ENCODE measurements around the gene RYK. TPM values are rescaled to one million over a fixed set of nuclear protein-coding genes. Genes with fewer than 3 reads are reported as not detected.
A peak's percentile ranks its signal among the peaks of the same experiment; 100 is the strongest.

Gene RYK
- total RNA-seq, 1 donor from 2014 or later = 85.0 TPM

GRCh38 chr3:134143828-134144401 is 106.7 kb downstream of the RYK start:
- FAIRE-seq = no peak
- TF ChIP-seq, protein P1, sequence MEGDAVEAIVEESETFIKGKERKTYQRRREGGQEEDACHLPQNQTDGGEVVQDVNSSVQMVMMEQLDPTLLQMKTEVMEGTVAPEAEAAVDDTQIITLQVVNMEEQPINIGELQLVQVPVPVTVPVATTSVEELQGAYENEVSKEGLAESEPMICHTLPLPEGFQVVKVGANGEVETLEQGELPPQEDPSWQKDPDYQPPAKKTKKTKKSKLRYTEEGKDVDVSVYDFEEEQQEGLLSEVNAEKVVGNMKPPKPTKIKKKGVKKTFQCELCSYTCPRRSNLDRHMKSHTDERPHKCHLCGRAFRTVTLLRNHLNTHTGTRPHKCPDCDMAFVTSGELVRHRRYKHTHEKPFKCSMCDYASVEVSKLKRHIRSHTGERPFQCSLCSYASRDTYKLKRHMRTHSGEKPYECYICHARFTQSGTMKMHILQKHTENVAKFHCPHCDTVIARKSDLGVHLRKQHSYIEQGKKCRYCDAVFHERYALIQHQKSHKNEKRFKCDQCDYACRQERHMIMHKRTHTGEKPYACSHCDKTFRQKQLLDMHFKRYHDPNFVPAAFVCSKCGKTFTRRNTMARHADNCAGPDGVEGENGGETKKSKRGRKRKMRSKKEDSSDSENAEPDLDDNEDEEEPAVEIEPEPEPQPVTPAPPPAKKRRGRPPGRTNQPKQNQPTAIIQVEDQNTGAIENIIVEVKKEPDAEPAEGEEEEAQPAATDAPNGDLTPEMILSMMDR (IDR thresholded peaks at IDR 0.05; ENCODE audit: insufficient read depth, low read length, severe bottlenecking) = no peak

DNA sequence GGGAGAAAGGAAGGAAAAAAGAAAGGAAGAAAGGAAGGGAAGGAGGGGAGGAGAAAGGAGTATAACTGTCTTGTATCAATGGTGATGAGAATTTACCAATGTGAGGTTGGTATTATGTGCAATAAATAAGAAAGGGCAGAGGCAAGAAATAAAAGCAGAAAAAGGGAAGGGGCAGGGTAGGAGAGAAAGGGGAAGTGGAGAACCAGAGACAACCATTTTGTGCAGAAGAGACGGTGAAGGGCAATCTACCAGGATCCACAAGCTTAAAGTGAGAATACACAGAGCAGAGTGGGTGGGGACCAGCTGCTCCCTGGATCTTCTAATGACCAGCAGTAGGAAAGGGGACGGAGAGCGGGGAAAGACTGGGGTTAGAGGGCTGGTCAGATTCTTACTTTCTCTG is 114.1 kb downstream of the RYK start:
- FAIRE-seq = no peak
- TF ChIP-seq, protein P1 (IDR thresholded peaks at IDR 0.05; ENCODE audit: insufficient read depth, low read length, severe bottlenecking) = no peak
- DNase-seq (ENCODE audit: low read depth) = no peak
- Histone ChIP-seq H3K4me3 (ENCODE audit: low read depth, low read length) (no peak overlapping the region), H3K27me3 (ENCODE audit: control insufficient read depth, insufficient read depth, low read length) (no peaks in the 10 kb centered on the region), H3K36me3 (ENCODE audit: control insufficient read depth, insufficient read depth, low read length) (no peaks in the 10 kb centered on the region)

More at GRCh38 chr3:134143828-134144401, 106.7 kb downstream of the RYK start:
- no peak for DNase-seq (ENCODE audit: low read depth)
- Histone ChIP-seq H3K36me3 (ENCODE audit: control insufficient read depth, insufficient read depth, low read length) (no peaks in the 10 kb centered on the region), H3K27me3 (ENCODE audit: control insufficient read depth, insufficient read depth, low read length) (no peaks in the 10 kb centered on the region), H3K4me3 (ENCODE audit: low read depth, low read length) (no peak overlapping the region)

GRCh38 chr3:134134698-134135415 is 115.8 kb downstream of the RYK start:
- DNase-seq (ENCODE audit: low read depth) (no peak), FAIRE-seq (no peak)

GRCh38 chr3:134134240-134134639 is 116.4 kb downstream of the RYK start:
- no peak for FAIRE-seq
- H3K27me3 ChIP-seq (ENCODE audit: control insufficient read depth, insufficient read depth, low read length) = no peaks in the 10 kb centered on the region
- TF ChIP-seq, protein P1 (IDR thresholded peaks at IDR 0.05; ENCODE audit: insufficient read depth, low read length, severe bottlenecking) = no peak

More at GRCh38 chr3:134134698-134135415, 115.8 kb downstream of the RYK start:
- H3K27me3 ChIP-seq (ENCODE audit: control insufficient read depth, insufficient read depth, low read length) = no peaks in the 10 kb centered on the region
- no peak overlapping the region for H3K4me3 ChIP-seq (ENCODE audit: low read depth, low read length)
- TF ChIP-seq, protein P1 (IDR thresholded peaks at IDR 0.05; ENCODE audit: insufficient read depth, low read length, severe bottlenecking) = no peak
- H3K36me3 ChIP-seq (ENCODE audit: control insufficient read depth, insufficient read depth, low read length) = no peaks in the 10 kb centered on the region

GRCh38 chr3:134132961-134133360 is 117.7 kb downstream of the RYK start:
- Histone ChIP-seq H3K4me3 (ENCODE audit: low read depth, low read length) (no peak overlapping the region), H3K36me3 (ENCODE audit: control insufficient read depth, insufficient read depth, low read length) (no peaks in the 10 kb centered on the region), H3K27me3 (ENCODE audit: control insufficient read depth, insufficient read depth, low read length) (no peaks in the 10 kb centered on the region)
- FAIRE-seq (peak; percentile 28), DNase-seq (ENCODE audit: low read depth) (no peak)
- TF ChIP-seq, protein P1 (IDR thresholded peaks at IDR 0.05; ENCODE audit: insufficient read depth, low read length, severe bottlenecking) = no peak

More at GRCh38 chr3:134134240-134134639, 116.4 kb downstream of the RYK start:
- no peaks in the 10 kb centered on the region for H3K36me3 ChIP-seq (ENCODE audit: control insufficient read depth, insufficient read depth, low read length)
- DNase-seq (ENCODE audit: low read depth) = no peak
- H3K4me3 ChIP-seq (ENCODE audit: low read depth, low read length) = no peak overlapping the region
